Fibroblast of gingiva (primary cell): ENCODE results near the gene ZNF48.

ENCODE experiments used
- DNase-seq: peaks from one replicate; pipeline ENCODE4 v3.0.0-alpha.2; 2011; ENCODE audit warnings: low read depth

Gene ZNF48

GRCh38 chr16:30395155-30395991, at the start of gene ZNF48:
Gene ZNF48 (plus strand): TSS chr16:30395420. CDS start chr16:30395795, 375 bp downstream.
- DNase-seq = peak; percentile 94

- DNase-seq = no peak
These were observed 48.9 kb upstream of the ZNF48 start for GRCh38 chr16:30346286-30346685.

DNA sequence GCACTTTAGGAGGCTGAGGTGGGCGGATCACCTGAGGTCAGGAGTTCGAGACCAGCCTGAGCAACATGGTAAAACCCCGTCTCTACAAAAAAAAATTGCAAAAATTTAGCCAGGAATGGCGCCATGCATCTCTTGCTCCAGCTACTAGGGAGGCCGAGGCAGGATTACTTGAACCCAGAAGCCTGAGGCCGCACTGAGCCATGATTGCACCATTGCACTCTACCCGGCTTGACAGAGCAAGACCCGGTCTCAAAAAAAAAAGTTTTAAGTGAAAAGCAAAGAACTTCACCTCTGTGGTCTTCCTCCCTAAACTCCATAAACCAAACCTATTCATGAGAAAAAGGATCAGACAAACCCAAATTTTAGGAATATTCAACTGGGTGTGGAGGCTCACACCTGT, 47.1 kb upstream of the ZNF48 start:
- DNase-seq = no peak

- no peak for DNase-seq
These were observed 46.3 kb upstream of the ZNF48 start for GRCh38 chr16:30348929-30349328.

DNA sequence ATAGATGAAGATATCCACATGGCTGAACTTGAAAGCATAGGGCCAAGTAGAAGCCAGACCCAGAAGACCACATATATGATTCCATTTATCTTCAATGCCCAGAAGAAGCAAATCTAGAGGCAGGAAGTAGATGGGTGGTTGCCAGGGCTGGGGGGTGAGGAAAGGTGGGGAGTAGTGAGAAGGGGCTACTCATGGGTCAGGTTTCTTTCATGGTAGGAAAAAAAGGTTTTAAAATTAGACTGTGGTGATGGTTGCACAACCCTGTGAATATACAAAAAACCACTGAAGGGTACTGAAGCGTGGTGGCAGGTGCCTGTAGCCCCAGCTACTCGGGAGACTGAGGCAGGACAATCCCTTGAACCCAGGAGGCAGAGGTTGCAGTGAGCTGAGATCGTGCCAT, 45.5 kb upstream of the ZNF48 start:
- DNase-seq = no peak

GRCh38 chr16:30350134-30350871, 44.9 kb upstream of the ZNF48 start:
- no peak for DNase-seq

DNA sequence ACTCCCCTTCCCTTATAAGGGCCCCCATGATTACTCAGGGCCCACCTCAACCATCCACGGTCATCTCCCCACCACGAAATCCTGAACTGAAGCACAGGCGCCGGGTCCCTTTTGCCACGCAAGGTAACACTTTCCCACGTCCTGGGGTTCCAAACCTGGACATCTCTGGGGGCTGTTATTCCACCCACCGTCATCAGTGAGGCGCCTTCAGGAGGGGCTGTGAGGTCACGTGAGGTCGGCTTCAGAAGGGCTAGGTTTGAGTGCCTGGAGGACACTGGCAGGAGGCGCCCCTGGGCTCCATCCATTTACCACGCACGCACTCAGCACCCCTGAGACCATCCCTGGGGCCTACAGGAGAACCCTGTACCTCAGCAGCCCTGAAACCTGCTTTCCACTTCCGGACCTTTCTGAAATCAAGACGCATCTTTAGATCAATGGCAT, 44.2 kb upstream of the ZNF48 start:
- DNase-seq = no peak

GRCh38 chr16:30351586-30352419, 43.4 kb upstream of the ZNF48 start:
- peak; percentile 93 for DNase-seq

DNA sequence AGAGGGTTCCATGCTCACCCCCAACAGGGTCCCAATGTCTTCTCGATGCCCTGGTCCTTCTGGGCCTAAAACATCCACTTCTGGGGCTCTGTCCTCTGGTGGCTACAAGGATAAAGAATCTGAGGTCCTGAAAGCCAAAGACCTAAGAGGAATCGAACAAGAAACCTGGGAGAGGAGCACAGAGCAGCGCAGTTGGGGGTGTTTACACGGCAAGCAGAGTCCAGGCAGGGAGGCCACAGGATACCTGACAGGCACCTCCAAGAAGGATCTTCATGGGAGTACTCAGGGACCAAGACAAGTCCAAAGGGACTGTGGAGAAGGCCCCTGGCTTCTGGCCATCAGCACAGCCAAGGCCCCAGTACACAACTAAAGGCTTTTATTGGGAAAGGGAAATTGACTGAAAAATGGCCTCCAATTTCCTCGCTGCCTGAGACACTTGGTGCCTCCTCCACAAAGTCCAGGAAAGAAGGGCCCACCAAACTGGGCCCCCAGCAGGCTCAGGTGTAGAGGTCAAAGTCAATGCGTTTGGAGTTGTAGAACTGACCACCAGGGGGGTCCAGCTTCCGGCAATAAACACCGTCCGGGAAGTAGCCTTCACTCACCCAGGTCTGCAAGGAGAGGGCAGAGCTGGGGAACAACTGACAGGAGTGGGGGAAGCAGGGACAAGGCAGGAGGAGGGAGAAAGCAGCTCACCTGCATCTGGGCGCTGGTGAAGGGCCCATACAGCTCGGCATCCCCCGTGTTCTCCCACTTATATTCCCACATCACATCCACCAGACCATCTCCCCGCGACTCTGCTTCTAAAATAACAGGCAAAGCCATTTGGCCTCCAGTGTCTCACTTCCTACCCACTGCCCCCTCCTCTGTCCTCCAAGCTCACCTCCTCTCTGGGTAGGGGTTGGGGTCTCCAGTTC, 42.5 kb upstream of the ZNF48 start:
- DNase-seq = no peak

DNA sequence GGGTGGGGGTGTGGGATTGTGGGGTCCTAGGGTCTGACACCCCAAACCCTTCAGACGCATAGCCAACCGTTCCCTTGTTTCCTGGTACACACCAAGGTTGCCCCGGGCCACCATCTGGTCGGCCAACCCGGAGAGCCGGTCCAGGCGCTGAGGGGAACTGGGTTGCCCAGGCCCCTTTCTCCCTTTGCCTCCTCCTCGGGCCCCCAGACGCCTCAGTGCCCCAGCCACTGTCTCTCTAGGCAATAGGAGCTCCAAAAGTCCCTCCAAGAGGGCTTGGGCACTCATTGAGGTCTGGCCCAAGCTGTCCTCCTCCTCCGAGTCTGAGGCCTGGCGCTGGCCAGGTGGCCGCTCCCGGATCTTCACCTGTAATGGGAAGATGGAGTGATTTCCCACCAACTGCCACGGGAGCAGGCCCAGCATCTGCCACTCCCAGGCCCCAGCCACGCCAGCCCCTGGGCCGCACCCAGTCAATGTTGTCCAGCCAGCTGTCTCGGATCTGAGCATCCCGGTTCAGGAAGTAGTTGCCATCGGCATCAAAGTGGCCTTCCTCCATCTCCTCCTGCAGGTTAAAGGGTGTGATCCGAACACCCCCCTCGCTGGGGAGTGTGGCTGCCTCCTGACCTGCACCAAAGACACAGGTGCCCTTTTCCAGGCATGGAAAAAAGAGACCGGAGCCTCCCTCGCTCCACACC, 41.6 kb upstream of the ZNF48 start:
- DNase-seq = no peak

GRCh38 chr16:30354423-30355143, 40.6 kb upstream of the ZNF48 start:
- DNase-seq = no peak

DNA sequence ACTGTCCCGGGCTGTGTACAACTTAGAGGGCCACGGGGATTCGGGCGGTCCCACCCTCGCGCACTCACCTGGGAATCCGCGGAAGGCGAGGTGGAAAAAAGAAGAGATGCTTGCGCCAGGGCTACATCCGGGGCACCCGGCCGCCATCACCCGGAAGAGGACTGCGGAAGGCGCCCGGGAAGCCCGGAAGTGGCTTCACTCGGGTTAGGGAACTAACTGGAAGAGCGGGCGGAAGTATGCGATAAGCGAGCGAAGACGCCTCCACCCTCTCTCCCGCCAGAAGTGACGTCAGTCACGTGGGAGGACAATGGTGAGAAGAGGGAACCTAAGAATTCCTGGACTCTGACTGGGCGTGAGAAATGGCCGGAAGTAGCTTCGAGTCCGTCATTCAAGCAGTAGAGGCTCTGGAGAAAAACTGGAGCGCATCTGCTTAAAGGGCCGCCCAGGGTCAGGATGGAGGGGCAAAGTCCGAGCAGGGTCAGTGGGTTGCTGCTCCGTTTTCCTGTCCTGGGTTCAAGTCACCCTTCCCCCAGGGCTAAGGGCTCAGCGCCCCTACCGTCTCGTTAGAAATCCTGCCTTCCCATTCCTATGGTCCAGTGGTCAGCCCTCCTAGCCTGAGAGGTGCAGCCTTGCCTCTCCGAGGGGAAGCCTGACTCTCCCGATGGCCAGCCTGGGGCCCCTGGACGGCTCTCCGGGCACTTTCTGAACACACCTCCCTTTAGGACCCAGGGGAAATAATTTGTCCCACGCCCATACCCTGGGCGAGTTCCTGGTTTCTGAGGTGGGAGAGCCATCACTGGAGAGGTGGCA, 39.9 kb upstream of the ZNF48 start, which contains the start of gene CD2BP2:
Gene CD2BP2, minus strand, starts transcription at position 165 of the 810 bp plus-strand sequence. CDS start 627 bp downstream, outside the sequence.
- DNase-seq = peak; percentile 99

- DNase-seq = no peak
These were observed 39.3 kb upstream of the ZNF48 start for GRCh38 chr16:30355954-30356308.

DNA sequence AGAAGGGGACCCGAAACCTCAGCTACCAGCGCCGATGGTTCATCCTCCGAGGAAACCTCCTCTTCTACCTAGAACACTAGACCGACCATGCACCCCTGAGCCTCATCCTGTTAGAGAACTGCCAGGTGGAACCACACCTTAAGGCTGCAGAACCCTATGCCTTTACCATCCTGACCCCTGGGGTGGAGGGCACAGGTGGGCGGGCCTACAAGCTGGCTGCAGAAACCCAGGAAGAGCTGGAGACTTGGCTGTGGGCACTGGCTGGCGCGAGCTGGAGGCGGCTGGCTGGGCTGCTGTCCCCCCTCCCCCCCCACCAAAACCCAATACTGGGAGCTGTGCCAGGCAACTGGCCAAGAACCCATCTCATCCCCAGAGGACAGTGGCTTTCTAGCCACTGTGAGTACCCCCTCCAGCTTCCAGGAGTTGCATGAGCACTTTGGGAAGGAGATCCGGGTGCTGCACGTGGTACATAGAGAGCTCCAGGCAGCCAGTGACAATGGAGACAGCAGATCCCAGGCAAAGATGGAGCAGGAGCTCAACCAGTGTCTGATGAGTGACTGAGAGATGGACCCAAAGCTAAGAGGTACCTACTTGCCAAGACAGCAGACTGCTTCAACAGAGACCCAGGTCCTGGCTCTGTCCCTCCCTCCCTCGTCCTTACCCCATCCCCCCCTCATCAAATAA, 38.7 kb upstream of the ZNF48 start:
- peak; percentile 35 for DNase-seq

GRCh38 chr16:30357085-30357714, 38.0 kb upstream of the ZNF48 start:
- DNase-seq = no peak

GRCh38 chr16:30357715-30358576, 37.3 kb upstream of the ZNF48 start:
- DNase-seq = no peak

- DNase-seq = no peak
These were observed 36.7 kb upstream of the ZNF48 start for GRCh38 chr16:30358577-30358936.
